ENCODE results near the gene SYNDIG1. TPM values are rescaled to one million over a fixed set of nuclear protein-coding genes. Genes with fewer than 3 reads are reported as not detected.

The SYNDIG1 gene
- total RNA-seq, 6 experiments from 2014 or later, result 0.14 to 0.31 TPM; not detected in 4

DNA sequence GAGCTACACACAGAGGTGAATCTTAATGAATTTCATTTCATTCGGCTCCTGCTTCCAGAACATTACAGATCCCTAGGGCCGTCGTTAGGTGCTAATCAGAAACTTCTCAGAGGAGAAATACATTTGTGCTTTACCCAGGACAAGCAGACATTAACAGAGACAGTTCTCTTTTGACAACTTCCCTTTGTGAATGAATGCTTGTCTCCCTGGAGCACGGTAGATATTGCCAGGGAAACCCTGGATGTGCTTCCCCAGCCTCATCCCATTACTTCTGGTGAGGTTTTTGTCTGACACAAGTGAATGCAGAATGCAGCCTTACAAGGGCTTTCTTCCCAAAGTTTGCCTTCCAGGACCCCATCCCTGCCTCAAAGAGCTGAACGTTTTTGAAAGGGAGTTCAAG, 105.4 kb downstream of the SYNDIG1 start:
- Mint-ChIP-seq H3K27me3 (ENCODE audit: insufficient read depth) (peaks cover 10% of the 10 kb centered on the region), H3K27ac (no peak overlapping the region), H3K36me3 (ENCODE audit: low read depth) (no peaks in the 10 kb centered on the region), H3K4me3 (no peak overlapping the region), H3K4me1 (ENCODE audit: low read depth) (no peaks in the 10 kb centered on the region), H3K9me3 (no peaks in the 10 kb centered on the region)
- DNase-seq, result no peak
- TF ChIP-seq, protein P1, sequence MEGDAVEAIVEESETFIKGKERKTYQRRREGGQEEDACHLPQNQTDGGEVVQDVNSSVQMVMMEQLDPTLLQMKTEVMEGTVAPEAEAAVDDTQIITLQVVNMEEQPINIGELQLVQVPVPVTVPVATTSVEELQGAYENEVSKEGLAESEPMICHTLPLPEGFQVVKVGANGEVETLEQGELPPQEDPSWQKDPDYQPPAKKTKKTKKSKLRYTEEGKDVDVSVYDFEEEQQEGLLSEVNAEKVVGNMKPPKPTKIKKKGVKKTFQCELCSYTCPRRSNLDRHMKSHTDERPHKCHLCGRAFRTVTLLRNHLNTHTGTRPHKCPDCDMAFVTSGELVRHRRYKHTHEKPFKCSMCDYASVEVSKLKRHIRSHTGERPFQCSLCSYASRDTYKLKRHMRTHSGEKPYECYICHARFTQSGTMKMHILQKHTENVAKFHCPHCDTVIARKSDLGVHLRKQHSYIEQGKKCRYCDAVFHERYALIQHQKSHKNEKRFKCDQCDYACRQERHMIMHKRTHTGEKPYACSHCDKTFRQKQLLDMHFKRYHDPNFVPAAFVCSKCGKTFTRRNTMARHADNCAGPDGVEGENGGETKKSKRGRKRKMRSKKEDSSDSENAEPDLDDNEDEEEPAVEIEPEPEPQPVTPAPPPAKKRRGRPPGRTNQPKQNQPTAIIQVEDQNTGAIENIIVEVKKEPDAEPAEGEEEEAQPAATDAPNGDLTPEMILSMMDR (IDR thresholded peaks at IDR 0.05), result no peak

DNA sequence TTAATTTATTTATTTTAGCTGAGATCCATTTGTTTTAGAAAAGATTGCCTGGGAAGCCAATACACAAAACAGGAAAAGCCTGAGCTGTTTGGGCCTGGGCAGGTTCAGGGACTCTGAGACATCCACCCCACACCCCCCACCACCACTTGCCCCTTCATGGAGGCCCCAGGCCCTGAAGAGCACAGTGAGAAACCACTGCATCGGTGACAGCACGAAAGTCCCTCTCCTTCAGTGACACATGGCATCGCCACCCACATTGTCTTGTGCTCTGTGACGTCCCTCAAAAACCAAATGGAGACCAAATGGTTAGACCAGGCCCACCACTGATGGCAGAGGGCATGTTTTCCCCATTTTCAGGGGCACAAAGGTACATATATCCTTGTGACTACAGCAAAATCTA, 106.4 kb downstream of the SYNDIG1 start:
- TF ChIP-seq, protein P1 (IDR thresholded peaks at IDR 0.05), result no peak
- DNase-seq, result no peak
- H3K36me3 Mint-ChIP-seq (ENCODE audit: low read depth), result no peaks in the 10 kb centered on the region
- H3K4me1 Mint-ChIP-seq (ENCODE audit: low read depth), result no peaks in the 10 kb centered on the region
- no peaks in the 10 kb centered on the region for H3K9me3 Mint-ChIP-seq
- no peak overlapping the region for H3K27ac Mint-ChIP-seq
- H3K27me3 Mint-ChIP-seq (ENCODE audit: insufficient read depth), result peaks cover 10% of the 10 kb centered on the region
- no peak overlapping the region for H3K4me3 Mint-ChIP-seq

DNA sequence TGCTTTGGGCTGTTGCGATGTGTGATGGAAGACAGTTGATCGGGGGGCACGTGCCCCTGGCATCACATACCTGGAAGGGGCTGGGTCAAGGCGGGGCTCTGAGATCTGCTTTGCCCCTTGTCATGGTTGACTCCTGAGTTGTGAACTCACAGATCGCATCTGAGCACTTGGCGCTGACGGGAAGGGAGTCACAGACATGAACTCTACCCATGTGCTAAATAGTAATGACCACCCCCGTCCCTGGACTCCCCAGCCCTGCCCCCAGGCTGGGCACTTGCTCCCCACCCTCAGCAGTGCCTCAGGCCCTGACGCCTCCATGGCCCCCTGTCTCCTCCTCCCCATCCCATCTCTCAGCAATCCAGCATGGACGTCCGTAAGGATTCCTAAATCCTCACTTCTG, 107.0 kb downstream of the SYNDIG1 start:
- H3K36me3 Mint-ChIP-seq (ENCODE audit: low read depth), result no peaks in the 10 kb centered on the region
- TF ChIP-seq, protein P1 (IDR thresholded peaks at IDR 0.05), result no peak
- H3K4me3 Mint-ChIP-seq, result no peak overlapping the region
- H3K9me3 Mint-ChIP-seq, result no peaks in the 10 kb centered on the region
- H3K27me3 Mint-ChIP-seq (ENCODE audit: insufficient read depth), result peaks cover 10% of the 10 kb centered on the region
- DNase-seq, result no peak
- H3K4me1 Mint-ChIP-seq (ENCODE audit: low read depth), result no peaks in the 10 kb centered on the region
- H3K27ac Mint-ChIP-seq, result no peak overlapping the region

DNA sequence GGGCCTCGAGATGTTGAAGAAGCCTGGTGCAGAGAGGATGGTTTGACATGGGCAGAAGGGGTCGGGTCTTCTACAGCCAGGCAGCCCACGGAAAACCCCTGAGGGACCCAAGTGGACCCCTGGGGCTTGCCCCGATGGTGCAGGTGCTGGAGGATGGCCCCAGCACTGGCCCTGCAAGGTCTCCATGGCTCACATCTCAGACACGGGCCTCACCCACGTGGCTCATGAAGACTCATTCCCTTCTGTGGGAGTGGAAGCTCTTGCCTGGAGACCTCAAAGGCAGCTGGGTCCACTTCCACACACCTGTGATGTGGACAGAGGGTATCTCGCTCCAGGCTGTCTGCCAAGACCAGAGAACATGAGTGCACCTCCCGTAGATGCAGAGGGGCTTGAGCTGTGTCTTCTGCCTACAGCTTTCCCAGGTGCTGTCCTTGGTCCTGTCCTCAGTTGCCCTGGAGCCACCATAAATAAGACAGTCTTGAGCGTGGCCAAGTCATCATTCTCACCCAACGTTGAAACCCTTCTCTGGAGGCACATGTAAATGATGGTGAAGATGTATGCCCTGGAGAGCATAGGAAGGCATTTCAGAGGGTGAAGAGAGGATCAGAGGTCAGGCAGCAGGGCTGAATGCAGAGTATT, 108.0 kb downstream of the SYNDIG1 start:
- Mint-ChIP-seq H3K36me3 (ENCODE audit: low read depth) (no peaks in the 10 kb centered on the region), H3K4me1 (ENCODE audit: low read depth) (no peaks in the 10 kb centered on the region), H3K9me3 (no peaks in the 10 kb centered on the region), H3K27ac (no peak overlapping the region), H3K27me3 (ENCODE audit: insufficient read depth) (peaks cover 12% of the 10 kb centered on the region), H3K4me3 (no peak overlapping the region)
- TF ChIP-seq, protein P1 (IDR thresholded peaks at IDR 0.05), result no peak
- DNase-seq, result no peak

DNA sequence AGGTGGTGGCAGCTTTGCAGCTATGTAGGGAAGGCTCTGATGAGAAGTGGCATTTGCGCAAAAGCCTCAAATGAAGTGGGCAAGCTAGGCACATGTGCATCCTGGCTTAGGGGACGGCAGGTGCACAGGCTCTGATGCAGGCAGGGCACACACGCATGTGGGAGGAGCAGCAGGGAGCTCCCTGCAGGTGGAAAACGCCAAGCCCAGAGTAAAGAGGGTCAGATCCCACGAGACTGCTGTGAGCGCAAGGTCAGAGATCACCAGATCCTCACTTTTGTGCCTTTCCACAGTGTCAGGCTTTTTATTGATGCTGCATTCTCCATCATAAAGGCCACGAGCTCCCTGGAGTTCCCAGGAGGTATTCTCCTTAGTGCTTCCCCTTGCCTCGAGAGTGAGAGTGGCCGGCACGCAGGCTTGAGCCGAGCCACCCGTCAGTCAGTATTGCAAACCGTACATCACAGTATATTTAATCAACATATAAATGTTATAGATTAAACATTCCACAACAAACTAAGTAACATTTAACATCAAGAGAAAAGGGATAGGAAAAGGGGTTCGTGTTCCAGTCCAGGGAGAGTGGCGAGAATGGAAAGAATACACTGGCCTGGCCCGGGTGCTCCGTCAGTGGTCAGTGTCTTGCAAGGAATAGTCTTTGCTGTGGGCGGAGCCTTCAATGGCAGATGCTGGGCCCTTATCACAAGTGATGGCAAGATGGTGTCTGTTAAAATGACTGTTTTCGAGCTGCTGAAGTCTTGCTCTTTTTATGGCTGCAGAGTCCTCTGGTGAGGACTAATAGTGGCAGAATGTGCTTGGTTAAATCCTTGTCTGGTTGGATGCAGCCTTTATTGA, 109.4 kb downstream of the SYNDIG1 start:
- H3K36me3 Mint-ChIP-seq (ENCODE audit: low read depth), result no peaks in the 10 kb centered on the region
- TF ChIP-seq, protein P1 (IDR thresholded peaks at IDR 0.05), result no peak
- H3K9me3 Mint-ChIP-seq, result no peaks in the 10 kb centered on the region
- no peaks in the 10 kb centered on the region for H3K4me1 Mint-ChIP-seq (ENCODE audit: low read depth)
- peaks cover 22% of the 10 kb centered on the region for H3K27me3 Mint-ChIP-seq (ENCODE audit: insufficient read depth)
- H3K4me3 Mint-ChIP-seq, result no peak overlapping the region
- no peak for DNase-seq
- no peak overlapping the region for H3K27ac Mint-ChIP-seq
